ENCODE results near the gene ARHGAP8. TPM values are rescaled to one million over a fixed set of nuclear protein-coding genes. Genes with fewer than 3 reads are reported as not detected.

Gene ARHGAP8
- total and polyA plus RNA-seq, 2 donors (not counting 3 experiments of a cell fraction or from before 2014, with no cell fraction given): not detected

GRCh38 chr22:44889255-44889878 is 137.0 kb downstream of the ARHGAP8 start:
- H2AFZ ChIP-seq (ENCODE audit: low read depth, low read length): no peak overlapping the region
- no peak for FAIRE-seq
- H4K20me1 ChIP-seq (replicated peaks; ENCODE audit: control insufficient read depth, extremely low read depth, insufficient read depth, low read length): no peaks in the 10 kb centered on the region
- no peaks in the 10 kb centered on the region for H3K9me1 ChIP-seq (replicated peaks; ENCODE audit: control insufficient read depth, extremely low read depth, insufficient read depth, low read length)
- peaks cover 3% of the 10 kb centered on the region for H3K9me3 ChIP-seq (replicated peaks; ENCODE audit: control insufficient read depth, insufficient read depth, low read length)
- dilution Hi-C loops (cut with MboI; ENCODE audit: extremely low pct_ligation_motif_present, low sequenced_read_pairs) (no loop called here), intact Hi-C loops (cut with micrococcal nuclease) (no loop called here)
- DNase-seq (ENCODE audit: low read depth, low spot score): no peak
- no peaks in the 10 kb centered on the region for H3K36me3 ChIP-seq (ENCODE audit: control insufficient read depth in 2 of 2, extremely low read depth in 1 of 2, insufficient read depth in 2 of 2, low read length in 2 of 2)
- H3K79me2 ChIP-seq (ENCODE audit: control insufficient read depth, insufficient read depth, low read length): no peaks in the 10 kb centered on the region
- TF ChIP-seq POLR2A (IDR thresholded peaks at IDR 0.05; ENCODE audit: low read depth, low read length) (no peak), MYC (IDR thresholded peaks at IDR 0.05; ENCODE audit: low read depth, low read length) (no peak), MAX (IDR thresholded peaks at IDR 0.05; ENCODE audit: insufficient read depth, insufficient read length) (no peak), POLR2AphosphoS5 (IDR thresholded peaks at IDR 0.05; ENCODE audit: insufficient read depth, low read depth, low read length) (no peak), JUN (IDR thresholded peaks at IDR 0.05; ENCODE audit: borderline replicate concordance, insufficient read depth, insufficient read length, low read depth) (no peak), CTCF (IDR thresholded peaks at IDR 0.05; ENCODE audit: extremely low read depth in 1 of 2, insufficient read depth in 1 of 2, low read depth in 1 of 2, low read length in 2 of 2) (no peak), EZH2 (IDR thresholded peaks at IDR 0.05; ENCODE audit: borderline replicate concordance, low read depth, low read length, severe bottlenecking) (no peak)
- H3K27ac ChIP-seq (ENCODE audit: insufficient read depth, low read depth, low read length): no peak overlapping the region
- POLR2A ChIA-PET: no interaction called here
- H3K27me3 ChIP-seq (ENCODE audit: control insufficient read depth in 2 of 2, insufficient read depth in 2 of 2, low read length in 2 of 2): no peaks in the 10 kb centered on the region
- BruUV-seq (replicated peaks): no TSS peak
- no peak overlapping the region for H3K4me3 ChIP-seq (replicated peaks in 1 of 3; ENCODE audit: insufficient read depth in 1 of 3, low read depth in 1 of 3, low read length in 3 of 3)
- H3K4me1 ChIP-seq (ENCODE audit: control insufficient read depth, extremely low read depth, insufficient read depth, low read length): no peaks in the 10 kb centered on the region
- H3K9ac ChIP-seq (replicated peaks; ENCODE audit: extremely low read depth, insufficient read depth, low read length): no peak overlapping the region
- CTCF ChIA-PET: no interaction called here
- no peak overlapping the region for H3K4me2 ChIP-seq (ENCODE audit: insufficient read depth, low read length)
